GM12878 (cell line): ENCODE results near the gene BNIPL. TPM values are rescaled to one million over a fixed set of nuclear protein-coding genes. Genes with fewer than 3 reads are reported as not detected.
A peak's percentile ranks its signal among the peaks of the same experiment; 100 is the strongest.

Source experiments
- ATAC-seq: fragments of 200-7000 bp; cut with Tn5 transposase; 3 replicates; pipeline ENCODE4 v1.9.1; 2020; ENCODE audit warnings: mild to moderate bottlenecking, moderate library complexity
- BruUV-seq: library from RNA; stranded (reverse); fragments of 400-500 nt; replicated peaks from 2 replicates; lab custom pipeline; 2021; lab: Mats Ljungman, UMichigan
- CTCF ChIA-PET: fragments of 300-600 bp; sonication (Branson Sonifier 250); formaldehyde crosslinking; extraction: SDS; loops from one replicate; lab custom pipeline; 2021; ENCODE audit warnings: inconsistent platforms; lab: Yijun Ruan, JAX
- POLR2A ChIA-PET: fragments of 350-600 bp; formaldehyde crosslinking; extraction: SDS; loops from one replicate; lab custom pipeline; 2021; ENCODE audit warnings: inconsistent platforms; lab: Charles Lee
- RAD21 ChIA-PET: fragments of 300-600 bp; sonication (Branson Sonifier 250); formaldehyde crosslinking; loops from one replicate; lab custom pipeline; 2023; ENCODE audit warnings: antibody characterized with exemption; ENCODE audit not compliant: unreplicated experiment; lab: Charles Lee
- SMC1A ChIA-PET: fragments of 300-600 bp; sonication (Branson Sonifier 250); formaldehyde crosslinking; loops from one replicate; lab custom pipeline; 2023; ENCODE audit not compliant: unreplicated experiment, uncharacterized antibody; lab: Charles Lee
- DNase-seq: peaks from one replicate; pipeline ENCODE4 v3.0.0-alpha.2; 2011; ENCODE audit warnings: low read depth, low spot score
- FAIRE-seq: peaks from 3 replicates; lab custom pipeline; 2011; peaks lifted over from hg19 to GRCh38; lab: Jason Lieb, UNC
- H2AFZ ChIP-seq: 2 replicates; pipeline ENCODE4 v1.6.0; 2011; ENCODE audit warnings: low read depth, low read length, control low read depth; ENCODE audit not compliant: control insufficient read depth
- H3K27ac ChIP-seq: 2 replicates; pipeline ENCODE4 v1.5.1; 2011; ENCODE audit warnings: control low read depth; ENCODE audit not compliant: control insufficient read depth, insufficient read depth
- H3K27me3 ChIP-seq, 2 experiments: replicated peaks in 1 of 2; 2 replicates each; pipeline versions ENCODE4 v1.6.0 to v1.6.1; 2011; ENCODE audit warnings: low read length in 1 of 2; ENCODE audit not compliant: control insufficient read depth in 2 of 2, insufficient read depth in 2 of 2
- H3K36me3 ChIP-seq, 2 experiments: 2 replicates each; pipeline ENCODE4 v1.5.1; 2011; ENCODE audit warnings: low read length in 1 of 2; ENCODE audit not compliant: control insufficient read depth in 2 of 2, insufficient read depth in 2 of 2
- H3K4me1 ChIP-seq: 2 replicates; pipeline ENCODE4 v1.6.1; 2011; ENCODE audit warnings: mild to moderate bottlenecking, low read length, moderate library complexity, mixed read lengths; ENCODE audit not compliant: control insufficient read depth, insufficient read depth
- H3K4me2 ChIP-seq: 2 replicates; pipeline ENCODE4 v1.6.0; 2011; ENCODE audit warnings: control low read depth; ENCODE audit not compliant: control insufficient read depth, insufficient read depth
- H3K4me3 ChIP-seq: fragments of 200-600 bp; sonication (generic); 2 replicates; pipeline ENCODE4 v1.5.1; 2016
- H3K79me2 ChIP-seq: 2 replicates; pipeline ENCODE4 v1.6.0; 2011; ENCODE audit warnings: low read length; ENCODE audit not compliant: control insufficient read depth, insufficient read depth
- H3K9ac ChIP-seq: 2 replicates; pipeline ENCODE4 v1.8.0; 2011; ENCODE audit warnings: low read length, control low read depth, mixed read lengths; ENCODE audit not compliant: control insufficient read depth, insufficient read depth
- H3K9me3 ChIP-seq: replicated peaks from 3 replicates; pipeline ENCODE4 v1.5.1; 2011; ENCODE audit warnings: mild to moderate bottlenecking, low read length; ENCODE audit not compliant: control insufficient read depth, insufficient read depth
- H4K20me1 ChIP-seq: 2 replicates; pipeline ENCODE4 v1.6.0; 2011; ENCODE audit not compliant: control insufficient read depth, insufficient read depth
- E4F1 ChIP-seq: fragments of 450-650 bp; IDR thresholded peaks from 2 replicates; pipeline ENCODE4 v1.6.1; 2018; ENCODE audit warnings: borderline replicate concordance, mild to moderate bottlenecking; ENCODE audit not compliant: partially characterized antibody
- MLLT1 ChIP-seq: fragments of 450-650 bp; IDR thresholded peaks from 2 replicates; pipeline ENCODE4 v1.6.1; 2016; ENCODE audit warnings: mild to moderate bottlenecking
- WGBS: methylation state at CpG from one replicate; pipeline ENCODE4 v1.1.6; 2016; ENCODE audit warnings: low lambda C conversion rate; ENCODE audit not compliant: insufficient replicate concordance, insufficient coverage; ENCODE audit errors: missing lambda C conversion rate; 5-methylcytosine and 5-hydroxymethylcytosine counted together
- in situ Hi-C: fragments of 300-500 bp; cut with MboI; formaldehyde crosslinking; loops from 9 replicates; pipeline ENCODE4 v1.14.3; 2018; ENCODE audit warnings: mixed read lengths
- intact Hi-C: fragments of 100-400 bp; cut with micrococcal nuclease; formaldehyde crosslinking; loops from one replicate; pipeline ENCODE4 v1.14.2; 2022; ENCODE audit not compliant: unreplicated experiment
- polyA plus RNA-seq, 11 experiments: library from polyadenylated mRNA; depleted of rRNA in 4 of 11; unstranded in 6 of 11; stranded (reverse) in 5 of 11; fragments of >200 nt; fragmentation: Nextera tagmentation in 4 of 11; fragmentation: Illumina TruSeq in 1 of 11; extraction: Ambion mirVana in 4 of 11; extraction: Trizol in 1 of 11; gene quantifications; 1 replicate in 1 of 11; 2 replicates in 10 of 11; pipeline versions ENCODE4 v1.2.1 to v1.2.3, GENCODE V29; 2011 to 2016; ENCODE audit warnings: inconsistent platforms in 2 of 11, missing spikeins in 2 of 11, low read depth in 1 of 11
- total RNA-seq, 4 experiments: library from RNA; depleted of rRNA in 3 of 4; stranded (reverse); fragments of >200 nt in 3 of 4; fragmentation: Illumina TruSeq in 1 of 4; extraction: Trizol in 1 of 4; gene quantifications; 2 replicates each; pipeline versions ENCODE4 v1.2.1 to v1.2.3, GENCODE V29; 2013 to 2021
- TF ChIP-seq, protein P1 (sequence below): IDR thresholded peaks from 2 replicates; pipeline ENCODE4 v1.6.1; 2011; ENCODE audit warnings: borderline replicate concordance, low read depth, mild to moderate bottlenecking, moderate library complexity, low read length; ENCODE audit not compliant: insufficient read depth, poor library complexity, severe bottlenecking

Gene BNIPL
- total and polyA plus RNA-seq, 10 of the 15 experiments (the other 5 are each of a cell fraction or from before 2014, with no cell fraction given): 0.05 to 1.1 (median 0.17) TPM

- peak; percentile 83 for TF ChIP-seq MLLT1
These were observed 27.9 kb upstream of the BNIPL start, which contains the start of gene PRUNE1 (continued) for GRCh38 chr1:151008244-151009205.

GRCh38 chr1:151009206-151009587 is 27.2 kb upstream of the BNIPL start:
- Histone ChIP-seq H3K9ac (peak overlapping the region; percentile 89), H3K79me2 (peaks cover 16% of the 10 kb centered on the region), H3K9me3 (no peaks in the 10 kb centered on the region), H3K27ac (peak overlapping the region; percentile 90; the same call in 1 of the 2 replicates), H3K4me2 (peak overlapping the region; percentile 99), H4K20me1 (no peaks in the 10 kb centered on the region), H2AFZ (peak overlapping the region; percentile 98), H3K36me3 (no peaks in the 10 kb centered on the region), H3K27me3 (no peaks in the 10 kb centered on the region), H3K4me3 (peak overlapping the region; percentile 90), H3K4me1 (peaks cover 7% of the 10 kb centered on the region)
- ChIA-PET RAD21 (interaction anchor here (0.9 kb wide), 1 partner anchor 91 kb away, joined by 3 read pairs; no protein-coding TSS in a partner anchor), CTCF (interaction anchor here (0.6 to 1.9 kb wide), 4 partner anchors 13 to 147 kb away, joined by 3 to 4 read pairs (median 4); partner anchors contain the start of gene TNFAIP8L2), POLR2A (interaction anchor here (0.5 to 1.7 kb wide), 2 partner anchors 49 to 120 kb away, joined by 3 to 5 read pairs; no protein-coding TSS in a partner anchor), SMC1A (interaction anchor here (0.6 to 1.0 kb wide), 2 partner anchors 49 to 91 kb away, joined by 3 read pairs; no protein-coding TSS in a partner anchor)
- BruUV-seq: no TSS peak
- no peak for DNase-seq
- intact Hi-C loops: no loop called here
- TF ChIP-seq, protein P1, sequence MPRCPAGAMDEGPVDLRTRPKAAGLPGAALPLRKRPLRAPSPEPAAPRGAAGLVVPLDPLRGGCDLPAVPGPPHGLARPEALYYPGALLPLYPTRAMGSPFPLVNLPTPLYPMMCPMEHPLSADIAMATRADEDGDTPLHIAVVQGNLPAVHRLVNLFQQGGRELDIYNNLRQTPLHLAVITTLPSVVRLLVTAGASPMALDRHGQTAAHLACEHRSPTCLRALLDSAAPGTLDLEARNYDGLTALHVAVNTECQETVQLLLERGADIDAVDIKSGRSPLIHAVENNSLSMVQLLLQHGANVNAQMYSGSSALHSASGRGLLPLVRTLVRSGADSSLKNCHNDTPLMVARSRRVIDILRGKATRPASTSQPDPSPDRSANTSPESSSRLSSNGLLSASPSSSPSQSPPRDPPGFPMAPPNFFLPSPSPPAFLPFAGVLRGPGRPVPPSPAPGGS: peak; percentile 78
- no peak for TF ChIP-seq E4F1
- no peak for ATAC-seq
- 60% methylated on average over 3 of the region's 3 CpGs for WGBS
- in situ Hi-C loops: no loop called here
- no peak for FAIRE-seq
